Cardiac septum (tissue), 1 donor: ENCODE results near the gene RGPD8. TPM values are rescaled to one million over a fixed set of nuclear protein-coding genes. Genes with fewer than 3 reads are reported as not detected.
"Not testable (repeated sequence)": the region's sequence is repeated elsewhere in the genome, so short reads cannot be mapped to it uniquely, and the experiment has no call there.

Experiments
- DNase-seq: peaks from one replicate; pipeline ENCODE4 v3.0.0-alpha.2; 2020; ENCODE audit warnings: low spot score
- intact Hi-C: fragments of 100-400 bp; cut with DNase I; formaldehyde crosslinking; loops from one replicate; pipeline ENCODE4 v1.14.0; 2022
- total RNA-seq: library from RNA; stranded (reverse); fragmentation: NEBNext Ultra II Directional; extraction: Animal tissue kit (Norgen Biotek cat#: 25700); gene quantifications from one replicate; pipeline ENCODE4 v1.2.1, GENCODE V29; 2021
- donor health status: DM: no; HTN: no; CAD: no.

RGPD8 gene
- total RNA-seq, 1 donor from 2014 or later: 10.6 TPM

- intact Hi-C loops: loop anchor here (10.0 kb wide), 2 partner anchors 383 to 543 kb away; partner anchors contain the start of genes MERTK and TMEM87B
- DNase-seq: not testable (repeated sequence)
Observed at GRCh38 chr2:112437405-112437831, 4.0 kb upstream of the RGPD8 start.

DNA sequence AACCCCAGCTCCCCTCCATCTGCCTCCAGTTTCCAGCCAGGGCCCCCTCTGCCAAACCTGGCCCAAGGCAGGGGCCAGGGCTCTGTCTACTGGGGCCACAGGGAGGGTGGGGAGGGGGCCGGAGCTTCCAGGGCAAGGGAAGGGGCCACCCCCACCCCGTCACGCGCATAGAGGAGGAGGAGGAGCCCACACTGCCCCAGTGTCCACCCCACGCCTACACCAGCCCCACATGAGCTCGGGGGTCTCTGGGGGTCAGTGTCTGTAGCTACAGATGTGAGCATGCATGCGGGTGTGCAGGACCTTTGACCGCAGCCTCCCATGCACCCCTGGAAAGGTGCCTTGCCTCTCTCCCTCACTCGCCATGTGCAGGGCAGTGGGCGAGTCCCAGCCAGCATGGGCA, 3.5 kb upstream of the RGPD8 start:
- intact Hi-C loops: loop anchor here (10.0 kb wide), 2 partner anchors 382 to 542 kb away; partner anchors contain the start of genes MERTK and TMEM87B
- DNase-seq: not testable (repeated sequence)

GRCh38 chr2:112435716-112436431, 2.4 kb upstream of the RGPD8 start:
- DNase-seq: not testable (repeated sequence)
- intact Hi-C loops: loop anchor here (10.0 kb wide), 2 partner anchors 381 to 541 kb away; partner anchors contain the start of genes MERTK and TMEM87B

DNA sequence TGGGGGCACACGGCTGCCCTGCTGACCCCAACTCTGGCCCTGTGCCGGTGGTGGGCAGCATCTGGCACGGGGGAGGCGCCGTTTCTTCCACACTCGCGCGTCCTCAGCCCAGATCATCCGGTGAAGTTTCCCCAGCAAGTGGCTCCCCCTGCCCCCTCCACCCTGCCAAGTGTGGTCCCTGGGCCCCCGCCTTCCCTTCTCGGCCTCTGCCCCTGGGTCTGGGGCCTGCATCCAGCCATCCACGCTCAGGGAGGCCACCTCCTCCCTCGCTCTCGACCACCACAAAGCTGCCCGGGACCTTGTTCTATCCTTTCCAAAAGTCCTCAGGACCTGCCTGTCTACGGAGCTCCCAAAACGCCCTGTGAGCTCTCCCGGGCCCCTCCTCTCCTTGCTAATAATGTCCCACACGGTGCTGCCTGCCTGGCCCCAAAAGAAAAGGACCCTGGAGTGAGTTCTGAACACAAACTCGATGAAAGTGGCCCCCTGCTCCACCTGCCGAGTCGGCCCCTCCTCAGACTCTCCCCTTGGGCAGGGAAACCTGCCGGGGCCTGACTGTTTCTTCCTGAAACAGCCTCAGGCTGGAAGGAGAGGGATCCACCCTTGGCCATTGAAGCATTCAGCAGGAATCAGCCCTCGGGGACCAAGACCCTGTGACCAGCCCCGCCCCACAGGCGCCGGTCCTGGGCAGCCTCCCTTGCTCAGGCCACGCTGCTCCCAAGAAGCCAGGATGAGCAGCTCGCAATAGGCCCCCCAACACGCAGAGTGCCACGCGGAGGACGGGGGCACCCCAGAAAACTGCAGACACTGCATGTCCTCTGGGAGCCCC, 1.7 kb upstream of the RGPD8 start:
- intact Hi-C loops: loop anchor here (5.0 to 10.0 kb wide), 3 partner anchors 313 to 540 kb away; partner anchors contain the start of genes MERTK and TMEM87B

DNA sequence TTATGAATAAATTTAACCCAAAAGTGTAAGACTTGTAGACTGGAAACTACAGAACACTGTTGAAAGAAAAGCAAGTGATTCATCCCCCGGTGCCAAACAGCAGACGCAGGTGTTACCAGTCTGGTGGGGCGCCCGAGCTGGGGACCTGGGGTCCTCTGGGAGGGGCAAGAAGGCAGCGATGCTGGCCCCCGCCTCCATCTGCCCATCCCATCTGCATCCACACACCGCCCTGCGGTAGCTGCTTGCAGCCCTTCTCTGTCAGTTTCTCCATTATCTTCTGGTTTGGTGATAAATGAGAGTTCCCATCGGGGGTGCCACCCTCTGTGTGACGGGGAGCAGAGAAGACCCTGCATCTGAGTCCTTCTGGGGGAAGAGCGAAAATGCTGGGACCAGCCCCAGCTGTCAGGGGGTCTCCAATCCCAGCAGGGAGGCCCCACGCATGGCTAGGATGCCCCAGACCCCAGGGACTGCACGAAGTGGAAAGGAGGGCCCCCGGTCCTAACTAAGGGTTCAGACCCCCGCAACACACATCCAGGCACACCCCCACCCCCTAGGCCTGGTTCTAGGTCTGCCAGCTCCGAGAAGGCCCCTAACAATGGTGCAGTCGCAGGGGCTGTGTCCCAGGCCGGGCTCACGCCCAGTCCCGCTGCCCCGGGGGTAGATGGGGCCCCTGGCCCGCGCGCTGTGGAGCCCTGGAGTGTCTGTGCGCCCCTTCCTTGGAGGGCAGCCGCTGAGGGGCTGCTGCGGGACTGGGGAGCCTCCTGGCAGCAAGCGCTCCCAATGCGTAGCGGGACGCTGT, 686 bp upstream of the RGPD8 start:
- DNase-seq: no peak
- intact Hi-C loops: loop anchor here (5.0 to 10.0 kb wide), 3 partner anchors 312 to 539 kb away; partner anchors contain the start of genes MERTK and TMEM87B

More for the DNA sequence above, 1.7 kb upstream of the RGPD8 start:
- DNase-seq: not testable (repeated sequence)

GRCh38 chr2:112432735-112433479, 538 bp downstream of the RGPD8 start:
- intact Hi-C loops: loop anchor here (5.0 to 10.0 kb wide), 3 partner anchors 311 to 538 kb away; partner anchors contain the start of genes MERTK and TMEM87B

DNA sequence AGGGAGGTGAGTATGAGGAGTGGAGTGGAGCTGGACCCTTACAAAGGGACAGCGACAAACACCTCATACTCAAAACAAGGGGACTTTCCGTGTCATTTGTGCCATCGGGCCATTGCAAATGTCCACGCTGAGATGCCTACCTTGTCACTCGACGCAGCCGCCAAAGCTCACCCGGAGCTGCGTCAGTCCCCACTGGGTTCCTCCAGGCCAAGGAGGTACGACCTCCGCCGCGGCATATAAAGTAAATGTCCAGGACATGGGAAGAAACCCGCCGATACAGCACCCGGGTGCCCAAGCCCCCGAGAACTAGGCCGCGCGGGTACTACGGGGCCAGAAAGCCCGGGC, 1.1 kb downstream of the RGPD8 start:
- intact Hi-C loops: loop anchor here (5.0 to 10.0 kb wide), 3 partner anchors 310 to 538 kb away; partner anchors contain the start of genes MERTK and TMEM87B
- not testable (repeated sequence) for DNase-seq

More at GRCh38 chr2:112432735-112433479, 538 bp downstream of the RGPD8 start:
- DNase-seq: not testable (repeated sequence)

GRCh38 chr2:112431587-112432295, 1.7 kb downstream of the RGPD8 start:
- intact Hi-C loops: loop anchor here (5.0 to 10.0 kb wide), 3 partner anchors 309 to 537 kb away; partner anchors contain the start of genes MERTK and TMEM87B
- DNase-seq: not testable (repeated sequence)

- intact Hi-C loops, DNase-seq: not testable (repeated sequence)
Observed at GRCh38 chr2:112424553-112424952, 8.9 kb downstream of the RGPD8 start.

DNA sequence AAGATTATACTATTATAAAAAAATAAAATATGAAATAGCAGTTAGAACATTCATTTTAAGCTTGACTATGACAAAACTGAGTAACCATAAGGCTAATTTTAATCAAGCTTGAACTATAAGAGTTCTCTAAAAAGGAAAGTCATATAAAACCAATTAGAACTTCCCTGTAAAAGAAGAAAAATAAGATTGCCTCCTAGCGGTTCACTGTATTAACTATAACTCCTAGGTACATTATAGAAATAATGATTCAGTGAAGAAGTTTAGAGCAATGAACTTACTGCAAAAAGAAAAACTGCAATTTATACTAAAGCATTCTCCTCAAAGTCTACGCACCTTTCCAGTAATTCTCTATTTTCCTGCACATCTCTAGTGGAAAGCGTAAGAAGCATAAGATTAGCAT, 16.6 kb downstream of the RGPD8 start:
- intact Hi-C loops, DNase-seq: not testable (repeated sequence)

- intact Hi-C loops, DNase-seq: not testable (repeated sequence)
Observed at GRCh38 chr2:112360055-112360454, 73.4 kb downstream of the RGPD8 start.

DNA sequence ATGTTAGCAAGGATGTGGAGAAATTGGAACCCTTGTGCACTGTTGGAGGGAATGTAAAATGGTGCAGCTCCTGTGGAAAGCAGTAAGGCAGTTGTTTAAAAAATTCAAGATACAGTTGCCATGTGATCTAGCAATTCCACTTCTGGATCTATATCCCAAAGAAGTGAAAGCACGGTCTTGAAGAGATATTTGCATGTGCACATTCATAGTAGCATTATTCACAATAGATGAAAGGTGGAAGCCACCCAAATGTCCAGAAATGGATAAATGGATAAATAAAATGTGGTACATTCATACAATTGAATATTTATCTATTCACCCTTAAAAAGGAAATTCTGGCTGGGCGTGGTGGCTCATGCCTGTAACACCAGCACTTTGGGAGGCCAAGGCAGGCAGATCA, 79.1 kb downstream of the RGPD8 start:
- DNase-seq, intact Hi-C loops: not testable (repeated sequence)

GRCh38 chr2:112352809-112353603, 80.4 kb downstream of the RGPD8 start:
- DNase-seq, intact Hi-C loops: not testable (repeated sequence)

GRCh38 chr2:112352292-112352691, 81.2 kb downstream of the RGPD8 start:
- DNase-seq, intact Hi-C loops: not testable (repeated sequence)

GRCh38 chr2:112345030-112346027, 88.1 kb downstream of the RGPD8 start:
- intact Hi-C loops: no loop called here
- no peak for DNase-seq
